HCT116 (cell line): ENCODE results near the gene HMX1. TPM values are rescaled to one million over a fixed set of nuclear protein-coding genes. Genes with fewer than 3 reads are reported as not detected.

Source experiments
- ATAC-seq: fragments of 200-7000 bp; cut with Tn5 transposase; 2 replicates; pipeline ENCODE4 v1.9.1; 2020; ENCODE audit warnings: mild to moderate bottlenecking, moderate library complexity
- BruUV-seq: library from RNA; stranded (reverse); fragments of 400-500 nt; replicated peaks from 2 replicates; lab custom pipeline; 2021; lab: Mats Ljungman, UMichigan
- CTCF ChIA-PET: fragments of 300-600 bp; sonication (Branson Sonifier 250); formaldehyde crosslinking; loops from one replicate; lab custom pipeline; 2021; ENCODE audit warnings: antibody characterized with exemption; lab: Charles Lee
- POLR2A ChIA-PET: fragments of 300-600, 350-600 bp; sonication (Branson Sonifier 250); formaldehyde crosslinking; loops from one replicate; lab custom pipeline; 2021; ENCODE audit warnings: antibody characterized with exemption; lab: Charles Lee
- RAD21 ChIA-PET, 2 experiments: fragments of 300-600 bp; sonication (Branson Sonifier 250); formaldehyde crosslinking; loops; one replicate each; lab custom pipeline; 2023; ENCODE audit warnings: low total read pairs in 2 of 2; ENCODE audit not compliant: uncharacterized antibody in 2 of 2, unreplicated experiment in 2 of 2, low non-redundant PET in 1 of 2; lab: Charles Lee
- DNase-seq: peaks from one replicate; pipeline ENCODE4 v3.0.0-alpha.2; 2010; ENCODE audit warnings: low read depth, low spot score
- H2AFZ ChIP-seq: fragments of 200-600 bp; shearing (Covaris generic), sonication (generic); 2 replicates; pipeline ENCODE4 v1.6.1; 2017; ENCODE audit warnings: low read depth, mixed run types, mixed read lengths, antibody characterized with exemption, low read length; ENCODE audit not compliant: poor library complexity, severe bottlenecking
- H3K27ac ChIP-seq: 2 replicates; pipeline ENCODE4 v1.5.1; 2012; ENCODE audit warnings: low read depth, low read length
- H3K27me3 ChIP-seq: fragments of 200-600 bp; sonication (generic); 2 replicates; pipeline ENCODE4 v1.6.1; 2016; ENCODE audit warnings: mixed run types, low read length, mixed read lengths; ENCODE audit not compliant: insufficient read depth
- H3K36me3 ChIP-seq, 2 experiments: fragments of 200-500 bp in 1 of 2; fragments of 200-600 bp in 1 of 2; sonication (Bioruptor generic) in 1 of 2; sonication (generic) in 1 of 2; 2 replicates each; pipeline versions ENCODE4 v1.5.1 to v1.6.1; 2014 to 2016; ENCODE audit warnings: low read length in 2 of 2, inconsistent platforms in 1 of 2, mixed read lengths in 1 of 2, mixed run types in 1 of 2; ENCODE audit not compliant: insufficient read depth in 2 of 2, control insufficient read depth in 1 of 2
- H3K4me1 ChIP-seq, 2 experiments: fragments of 200-600 bp in 1 of 2; sonication (generic) in 1 of 2; 2 replicates each; pipeline versions ENCODE4 v1.5.1 to v1.6.1; 2012 to 2017; ENCODE audit warnings: low read length in 2 of 2, inconsistent platforms in 1 of 2, mild to moderate bottlenecking in 1 of 2, mixed read lengths in 1 of 2, mixed run types in 1 of 2, moderate library complexity in 1 of 2; ENCODE audit not compliant: insufficient read depth in 2 of 2, control insufficient read depth in 1 of 2
- H3K4me2 ChIP-seq: fragments of 200-600 bp; sonication (generic); 2 replicates; pipeline ENCODE4 v1.6.1; 2017; ENCODE audit warnings: mixed run types, low read length, mixed read lengths
- H3K4me3 ChIP-seq, 2 experiments: fragments of 200-600 bp in 1 of 2; sonication (generic) in 1 of 2; replicated peaks in 1 of 2; 2 replicates each; pipeline ENCODE4 v1.5.1; 2011 to 2016; ENCODE audit warnings: low read length in 2 of 2, control low read depth in 1 of 2, low read depth in 1 of 2, mild to moderate bottlenecking in 1 of 2, mixed read lengths in 1 of 2, mixed run types in 1 of 2
- H3K79me2 ChIP-seq: fragments of 200-600 bp; sonication (generic); 2 replicates; pipeline ENCODE4 v1.6.1; 2017; ENCODE audit warnings: mild to moderate bottlenecking, mixed run types, low read length, moderate library complexity, mixed read lengths; ENCODE audit not compliant: insufficient read depth
- H3K9ac ChIP-seq: fragments of 200-600 bp; sonication (generic); 2 replicates; pipeline ENCODE4 v1.6.1; 2016; ENCODE audit warnings: low read length, mixed read lengths
- H3K9me2 ChIP-seq: fragments of 200-600 bp; sonication (generic), shearing (Covaris generic); 2 replicates; pipeline ENCODE4 v1.6.1; 2017; ENCODE audit warnings: mixed run types, mild to moderate bottlenecking, moderate library complexity; ENCODE audit not compliant: insufficient read depth
- H3K9me3 ChIP-seq, 2 experiments: fragments of 200-500 bp in 1 of 2; fragments of 200-600 bp in 1 of 2; sonication (Bioruptor generic) in 1 of 2; sonication (generic) in 1 of 2; 2 replicates each; pipeline ENCODE4 v1.6.1; 2014 to 2017; ENCODE audit warnings: low read length in 2 of 2, mixed read lengths in 2 of 2, inconsistent platforms in 1 of 2, low read depth in 1 of 2, mild to moderate bottlenecking in 1 of 2, mixed run types in 1 of 2, moderate library complexity in 1 of 2; ENCODE audit not compliant: control insufficient read depth in 1 of 2, insufficient read depth in 1 of 2
- H4K20me1 ChIP-seq: fragments of 200-600 bp; sonication (generic), shearing (Covaris generic); 2 replicates; pipeline ENCODE4 v1.6.1; 2017; ENCODE audit warnings: mixed run types, mild to moderate bottlenecking, moderate library complexity; ENCODE audit not compliant: insufficient read depth
- EGR1 ChIP-seq: IDR thresholded peaks from 2 replicates; pipeline ENCODE4 v1.6.1; 2012; ENCODE audit warnings: low read depth
- ELF1 ChIP-seq: IDR thresholded peaks from 2 replicates; pipeline ENCODE4 v1.6.1; 2012; ENCODE audit warnings: low read depth, borderline replicate concordance
- EZH2 ChIP-seq: fragments of 200-600 bp; sonication (generic); IDR thresholded peaks from 2 replicates; pipeline ENCODE4 v1.6.1; 2017; ENCODE audit warnings: antibody characterized with exemption, mixed run types
- EZH2phosphoT487 ChIP-seq: fragments of 200-600 bp; IDR thresholded peaks from 2 replicates; pipeline ENCODE4 v1.6.1; 2018; ENCODE audit warnings: antibody characterized with exemption, borderline replicate concordance
- JUND ChIP-seq: IDR thresholded peaks from 2 replicates; pipeline ENCODE4 v1.6.1; 2012
- POLR2AphosphoS5 ChIP-seq: IDR thresholded peaks from 2 replicates; pipeline ENCODE4 v1.6.1; 2011; ENCODE audit warnings: mild to moderate bottlenecking, low read depth, low read length, moderate library complexity
- RAD21 ChIP-seq: IDR thresholded peaks from 2 replicates; pipeline ENCODE4 v1.6.1; 2012; ENCODE audit warnings: low read depth, mild to moderate bottlenecking
- SIN3A ChIP-seq: IDR thresholded peaks from 2 replicates; pipeline ENCODE4 v1.6.1; 2012; ENCODE audit warnings: low read depth
- SP1 ChIP-seq: IDR thresholded peaks from 2 replicates; pipeline ENCODE4 v1.6.1; 2012; ENCODE audit warnings: low read depth
- TCF7L2 ChIP-seq: IDR thresholded peaks from 2 replicates; pipeline ENCODE4 v1.7.0; 2011; ENCODE audit warnings: borderline replicate concordance, inconsistent platforms; ENCODE audit not compliant: insufficient read depth, insufficient read length; ENCODE audit errors: extremely low read depth
- YY1 ChIP-seq: IDR thresholded peaks from 2 replicates; pipeline ENCODE4 v1.6.1; 2011; ENCODE audit warnings: low read length, low read depth, moderate library complexity, mild to moderate bottlenecking; ENCODE audit not compliant: insufficient replicate concordance; ENCODE audit errors: extremely low read depth
- ZFX ChIP-seq: fragments of 450-650 bp; IDR thresholded peaks from 2 replicates; pipeline ENCODE4 v1.6.1; 2017
- ZNF274 ChIP-seq: fragments of 200-500 bp; sonication (Bioruptor generic); IDR thresholded peaks from 2 replicates; pipeline ENCODE4 v1.6.1; 2014; ENCODE audit warnings: mild to moderate bottlenecking, low read depth, low read length, inconsistent platforms
- intact Hi-C: fragments of 100-400 bp; cut with micrococcal nuclease; formaldehyde crosslinking; loops from 2 replicates; pipeline ENCODE4 v1.10.0; 2022
- total RNA-seq: library from RNA; stranded (reverse); gene quantifications from one replicate; pipeline ENCODE4 v1.2.1, GENCODE V29; 2021; ENCODE audit not compliant: unreplicated experiment
- TF ChIP-seq, protein P1 (sequence below): IDR thresholded peaks from 2 replicates; pipeline ENCODE4 v1.6.1; 2012
- TF ChIP-seq, protein P2 (sequence below): IDR thresholded peaks from 2 replicates; pipeline ENCODE4 v1.6.1; 2012
- TF ChIP-seq, protein P3 (sequence below): IDR thresholded peaks from 2 replicates; pipeline ENCODE4 v1.6.1; 2011; ENCODE audit warnings: mild to moderate bottlenecking, low read length, moderate library complexity; ENCODE audit not compliant: insufficient replicate concordance; ENCODE audit errors: extremely low read depth
- TF ChIP-seq, protein P4 (sequence below): IDR thresholded peaks from 2 replicates; pipeline ENCODE4 v1.6.1; 2012; ENCODE audit warnings: low read depth

HMX1 gene
- total RNA-seq, 1 experiment from 2014 or later = 0.39 TPM

DNA sequence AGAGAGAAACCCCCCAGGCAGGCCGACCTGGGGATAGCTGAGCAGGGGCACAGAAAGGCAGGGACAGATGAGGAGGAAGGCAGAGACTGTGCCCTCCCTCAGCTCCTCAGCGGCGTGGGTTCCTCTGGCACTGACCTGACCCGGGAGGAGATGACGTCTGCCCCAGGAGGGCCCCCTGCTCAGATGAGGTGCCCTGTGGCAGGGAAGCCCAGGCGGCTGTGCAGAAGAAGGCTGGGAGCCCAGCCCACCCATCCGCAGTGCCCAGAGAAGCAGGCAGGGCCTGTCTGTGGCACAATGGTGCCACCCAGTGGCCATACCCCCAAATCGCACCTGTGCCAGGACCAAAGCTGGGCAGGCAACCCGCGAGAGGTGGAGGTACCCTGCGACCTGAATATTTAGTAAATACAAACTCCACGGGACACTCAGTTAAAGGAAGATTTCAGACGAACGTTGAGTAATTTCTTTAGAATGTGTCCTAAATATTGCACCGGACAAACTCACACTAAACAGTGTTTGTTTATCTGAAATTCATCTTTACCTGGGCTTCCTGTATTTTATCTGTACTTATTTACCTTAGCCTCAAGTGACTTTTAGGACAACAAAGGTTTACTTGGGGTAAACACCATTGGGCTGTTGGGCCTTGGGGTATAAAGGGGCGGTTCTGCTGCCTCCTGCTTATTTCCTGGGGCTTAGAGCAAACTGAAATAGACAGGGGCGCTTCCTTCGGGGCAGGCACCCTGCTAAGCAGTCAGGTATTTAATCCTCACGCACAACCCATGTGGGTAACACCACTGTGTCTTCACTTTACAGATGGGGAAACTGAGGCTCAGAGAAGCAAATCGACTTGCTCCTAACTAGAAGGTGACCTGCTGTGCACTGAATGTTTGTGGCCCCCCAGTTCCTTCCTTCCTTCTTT, 46.5 kb upstream of the HMX1 start:
- Histone ChIP-seq H3K9ac (no peak overlapping the region), H3K36me3 (no peaks in the 10 kb centered on the region), H3K4me2 (peak overlapping the region; percentile 50), H3K79me2 (no peaks in the 10 kb centered on the region), H4K20me1 (no peaks in the 10 kb centered on the region), H2AFZ (peak overlapping the region; percentile 83), H3K27me3 (no peaks in the 10 kb centered on the region; the same call in 1 of the 2 replicates), H3K9me3 (no peaks in the 10 kb centered on the region), H3K4me3 (no peak overlapping the region; a peak in 1 of 4 replicates), H3K4me1 (0 out of 4 replicates have a peak, but pooled peaks cover 0 to 2% of the 10 kb centered on the region in 2 experiments), H3K9me2 (no peaks in the 10 kb centered on the region), H3K27ac (no peak overlapping the region)
- ATAC-seq (peak; percentile 97), DNase-seq (peak; percentile 38)
- CTCF ChIA-PET = interaction anchor here (0.7 to 2.2 kb wide), 8 partner anchors 98 to 507 kb away, joined by 3 to 23 read pairs (median 4); no protein-coding TSS in a partner anchor
- POLR2A ChIA-PET = no interaction called here
- intact Hi-C loops = loop anchor here (1.0 to 10.0 kb wide), 3 partner anchors 230 to 453 kb away; no protein-coding TSS in a partner anchor
- RAD21 ChIA-PET = interaction anchor here (0.6 to 0.7 kb wide), 4 partner anchors 305 to 456 kb away, joined by 3 read pairs; no protein-coding TSS in a partner anchor
- no TSS peak for BruUV-seq
- no peak for TF ChIP-seq ELF1
- no peak for TF ChIP-seq SIN3A
- TF ChIP-seq JUND = no peak
- TF ChIP-seq, protein P1, sequence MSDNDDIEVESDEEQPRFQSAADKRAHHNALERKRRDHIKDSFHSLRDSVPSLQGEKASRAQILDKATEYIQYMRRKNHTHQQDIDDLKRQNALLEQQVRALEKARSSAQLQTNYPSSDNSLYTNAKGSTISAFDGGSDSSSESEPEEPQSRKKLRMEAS = no peak
- TF ChIP-seq TCF7L2 = no peak
- no peak for TF ChIP-seq EGR1
- TF ChIP-seq, protein P2, sequence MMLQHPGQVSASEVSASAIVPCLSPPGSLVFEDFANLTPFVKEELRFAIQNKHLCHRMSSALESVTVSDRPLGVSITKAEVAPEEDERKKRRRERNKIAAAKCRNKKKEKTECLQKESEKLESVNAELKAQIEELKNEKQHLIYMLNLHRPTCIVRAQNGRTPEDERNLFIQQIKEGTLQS = no peak
- TF ChIP-seq YY1 = no peak
- no peak for TF ChIP-seq EZH2phosphoT487
- TF ChIP-seq ZFX = no peak
- TF ChIP-seq, protein P3, sequence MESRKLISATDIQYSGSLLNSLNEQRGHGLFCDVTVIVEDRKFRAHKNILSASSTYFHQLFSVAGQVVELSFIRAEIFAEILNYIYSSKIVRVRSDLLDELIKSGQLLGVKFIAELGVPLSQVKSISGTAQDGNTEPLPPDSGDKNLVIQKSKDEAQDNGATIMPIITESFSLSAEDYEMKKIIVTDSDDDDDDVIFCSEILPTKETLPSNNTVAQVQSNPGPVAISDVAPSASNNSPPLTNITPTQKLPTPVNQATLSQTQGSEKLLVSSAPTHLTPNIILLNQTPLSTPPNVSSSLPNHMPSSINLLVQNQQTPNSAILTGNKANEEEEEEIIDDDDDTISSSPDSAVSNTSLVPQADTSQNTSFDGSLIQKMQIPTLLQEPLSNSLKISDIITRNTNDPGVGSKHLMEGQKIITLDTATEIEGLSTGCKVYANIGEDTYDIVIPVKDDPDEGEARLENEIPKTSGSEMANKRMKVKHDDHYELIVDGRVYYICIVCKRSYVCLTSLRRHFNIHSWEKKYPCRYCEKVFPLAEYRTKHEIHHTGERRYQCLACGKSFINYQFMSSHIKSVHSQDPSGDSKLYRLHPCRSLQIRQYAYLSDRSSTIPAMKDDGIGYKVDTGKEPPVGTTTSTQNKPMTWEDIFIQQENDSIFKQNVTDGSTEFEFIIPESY = no peak
- TF ChIP-seq ZNF274 = no peak
- TF ChIP-seq RAD21 = peak; percentile 95
- TF ChIP-seq SP1 = no peak
- no peak for TF ChIP-seq EZH2
- no peak for TF ChIP-seq POLR2AphosphoS5
- TF ChIP-seq, protein P4, sequence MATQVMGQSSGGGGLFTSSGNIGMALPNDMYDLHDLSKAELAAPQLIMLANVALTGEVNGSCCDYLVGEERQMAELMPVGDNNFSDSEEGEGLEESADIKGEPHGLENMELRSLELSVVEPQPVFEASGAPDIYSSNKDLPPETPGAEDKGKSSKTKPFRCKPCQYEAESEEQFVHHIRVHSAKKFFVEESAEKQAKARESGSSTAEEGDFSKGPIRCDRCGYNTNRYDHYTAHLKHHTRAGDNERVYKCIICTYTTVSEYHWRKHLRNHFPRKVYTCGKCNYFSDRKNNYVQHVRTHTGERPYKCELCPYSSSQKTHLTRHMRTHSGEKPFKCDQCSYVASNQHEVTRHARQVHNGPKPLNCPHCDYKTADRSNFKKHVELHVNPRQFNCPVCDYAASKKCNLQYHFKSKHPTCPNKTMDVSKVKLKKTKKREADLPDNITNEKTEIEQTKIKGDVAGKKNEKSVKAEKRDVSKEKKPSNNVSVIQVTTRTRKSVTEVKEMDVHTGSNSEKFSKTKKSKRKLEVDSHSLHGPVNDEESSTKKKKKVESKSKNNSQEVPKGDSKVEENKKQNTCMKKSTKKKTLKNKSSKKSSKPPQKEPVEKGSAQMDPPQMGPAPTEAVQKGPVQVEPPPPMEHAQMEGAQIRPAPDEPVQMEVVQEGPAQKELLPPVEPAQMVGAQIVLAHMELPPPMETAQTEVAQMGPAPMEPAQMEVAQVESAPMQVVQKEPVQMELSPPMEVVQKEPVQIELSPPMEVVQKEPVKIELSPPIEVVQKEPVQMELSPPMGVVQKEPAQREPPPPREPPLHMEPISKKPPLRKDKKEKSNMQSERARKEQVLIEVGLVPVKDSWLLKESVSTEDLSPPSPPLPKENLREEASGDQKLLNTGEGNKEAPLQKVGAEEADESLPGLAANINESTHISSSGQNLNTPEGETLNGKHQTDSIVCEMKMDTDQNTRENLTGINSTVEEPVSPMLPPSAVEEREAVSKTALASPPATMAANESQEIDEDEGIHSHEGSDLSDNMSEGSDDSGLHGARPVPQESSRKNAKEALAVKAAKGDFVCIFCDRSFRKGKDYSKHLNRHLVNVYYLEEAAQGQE = no peak
